ENCODE results near the gene SSBP3. TPM values are rescaled to one million over a fixed set of nuclear protein-coding genes. Genes with fewer than 3 reads are reported as not detected.

The SSBP3 gene
- total and polyA plus RNA-seq, 4 donors: 7.7 to 24.7 (median 17.3) TPM

- H3K9me3 ChIP-seq (ENCODE audit: control insufficient read depth in 4 of 4, low read length in 3 of 4): no peaks in the 10 kb centered on the region
- H3K4me1 ChIP-seq (ENCODE audit: control insufficient read depth in 4 of 4, insufficient read depth in 4 of 4, low read length in 3 of 4): no peaks in the 10 kb centered on the region
- H3K36me3 ChIP-seq (ENCODE audit: control insufficient read depth in 4 of 4, insufficient read depth in 3 of 4, low read depth in 1 of 4, low read length in 3 of 4): peaks cover 1 to 26% (median 9%) of the 10 kb centered on the region in 4 donors
- TF ChIP-seq TAF1 (conservative IDR thresholded peaks at IDR 0.05): no peak
- TF ChIP-seq SP1 (IDR thresholded peaks at IDR 0.05): no peak
- TF ChIP-seq, protein P1, sequence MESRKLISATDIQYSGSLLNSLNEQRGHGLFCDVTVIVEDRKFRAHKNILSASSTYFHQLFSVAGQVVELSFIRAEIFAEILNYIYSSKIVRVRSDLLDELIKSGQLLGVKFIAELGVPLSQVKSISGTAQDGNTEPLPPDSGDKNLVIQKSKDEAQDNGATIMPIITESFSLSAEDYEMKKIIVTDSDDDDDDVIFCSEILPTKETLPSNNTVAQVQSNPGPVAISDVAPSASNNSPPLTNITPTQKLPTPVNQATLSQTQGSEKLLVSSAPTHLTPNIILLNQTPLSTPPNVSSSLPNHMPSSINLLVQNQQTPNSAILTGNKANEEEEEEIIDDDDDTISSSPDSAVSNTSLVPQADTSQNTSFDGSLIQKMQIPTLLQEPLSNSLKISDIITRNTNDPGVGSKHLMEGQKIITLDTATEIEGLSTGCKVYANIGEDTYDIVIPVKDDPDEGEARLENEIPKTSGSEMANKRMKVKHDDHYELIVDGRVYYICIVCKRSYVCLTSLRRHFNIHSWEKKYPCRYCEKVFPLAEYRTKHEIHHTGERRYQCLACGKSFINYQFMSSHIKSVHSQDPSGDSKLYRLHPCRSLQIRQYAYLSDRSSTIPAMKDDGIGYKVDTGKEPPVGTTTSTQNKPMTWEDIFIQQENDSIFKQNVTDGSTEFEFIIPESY (IDR thresholded peaks at IDR 0.05): no peak
- no peak for TF ChIP-seq HNF4A (conservative IDR thresholded peaks at IDR 0.05)
- TF ChIP-seq, protein P2, sequence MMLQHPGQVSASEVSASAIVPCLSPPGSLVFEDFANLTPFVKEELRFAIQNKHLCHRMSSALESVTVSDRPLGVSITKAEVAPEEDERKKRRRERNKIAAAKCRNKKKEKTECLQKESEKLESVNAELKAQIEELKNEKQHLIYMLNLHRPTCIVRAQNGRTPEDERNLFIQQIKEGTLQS (IDR thresholded peaks at IDR 0.05): no peak
- TF ChIP-seq HNF4G (IDR thresholded peaks at IDR 0.05): no peak
- TF ChIP-seq EGR1 (IDR thresholded peaks at IDR 0.05; ENCODE audit: low read depth in 2 of 2): no peak
- no peak for TF ChIP-seq YY1 (IDR thresholded peaks at IDR 0.05)
- no peak for TF ChIP-seq FOXA2 (IDR thresholded peaks at IDR 0.05)
- no peak for TF ChIP-seq FOXA1 (IDR thresholded peaks at IDR 0.05)
- no peak for TF ChIP-seq RXRA (IDR thresholded peaks at IDR 0.05)
- TF ChIP-seq NR2F2 (IDR thresholded peaks at IDR 0.05): no peak
- no peak for TF ChIP-seq JUND (IDR thresholded peaks at IDR 0.05)
- 95% methylated on average over 3 of the region's 3 CpGs for WGBS
- no peak overlapping the region for H3K9ac ChIP-seq (ENCODE audit: low read depth in 1 of 2, low read length in 2 of 2)
- DNase-seq (ENCODE audit: low spot score): no peak
- H3K27ac ChIP-seq (ENCODE audit: low read depth in 1 of 2, low read length in 2 of 2): no peak overlapping the region
- H3K27me3 ChIP-seq (ENCODE audit: control insufficient read depth in 4 of 4, insufficient read depth in 4 of 4, low read length in 3 of 4): no peaks in the 10 kb centered on the region
- H3K4me3 ChIP-seq (ENCODE audit: low read depth in 1 of 3, low read length in 3 of 3): no peak overlapping the region
Measured at GRCh38 chr1:54186056-54186455, 220.1 kb downstream of the SSBP3 start.

- H3K27me3 ChIP-seq (ENCODE audit: control insufficient read depth in 4 of 4, insufficient read depth in 4 of 4, low read length in 3 of 4): no peaks in the 10 kb centered on the region
- H3K36me3 ChIP-seq (ENCODE audit: control insufficient read depth in 4 of 4, insufficient read depth in 3 of 4, low read depth in 1 of 4, low read length in 3 of 4): peaks cover 0 to 2% (median under 1%) of the 10 kb centered on the region in 4 donors
- H3K9me3 ChIP-seq (ENCODE audit: control insufficient read depth in 4 of 4, low read length in 3 of 4): no peaks in the 10 kb centered on the region
- H3K4me3 ChIP-seq (ENCODE audit: low read depth in 1 of 3, low read length in 3 of 3): no peak overlapping the region
- no peaks in the 10 kb centered on the region for H3K4me1 ChIP-seq (ENCODE audit: control insufficient read depth in 4 of 4, insufficient read depth in 4 of 4, low read length in 3 of 4)
- DNase-seq (ENCODE audit: low spot score): no peak
- no peak for TF ChIP-seq SP1 (IDR thresholded peaks at IDR 0.05)
- H3K27ac ChIP-seq (ENCODE audit: low read depth in 1 of 2, low read length in 2 of 2): no peak overlapping the region
- 94% methylated on average over 5 of the region's 5 CpGs for WGBS
- no peak overlapping the region for H3K9ac ChIP-seq (ENCODE audit: low read depth in 1 of 2, low read length in 2 of 2)
Measured at GRCh38 chr1:54180701-54181360, 225.4 kb downstream of the SSBP3 start.

DNA sequence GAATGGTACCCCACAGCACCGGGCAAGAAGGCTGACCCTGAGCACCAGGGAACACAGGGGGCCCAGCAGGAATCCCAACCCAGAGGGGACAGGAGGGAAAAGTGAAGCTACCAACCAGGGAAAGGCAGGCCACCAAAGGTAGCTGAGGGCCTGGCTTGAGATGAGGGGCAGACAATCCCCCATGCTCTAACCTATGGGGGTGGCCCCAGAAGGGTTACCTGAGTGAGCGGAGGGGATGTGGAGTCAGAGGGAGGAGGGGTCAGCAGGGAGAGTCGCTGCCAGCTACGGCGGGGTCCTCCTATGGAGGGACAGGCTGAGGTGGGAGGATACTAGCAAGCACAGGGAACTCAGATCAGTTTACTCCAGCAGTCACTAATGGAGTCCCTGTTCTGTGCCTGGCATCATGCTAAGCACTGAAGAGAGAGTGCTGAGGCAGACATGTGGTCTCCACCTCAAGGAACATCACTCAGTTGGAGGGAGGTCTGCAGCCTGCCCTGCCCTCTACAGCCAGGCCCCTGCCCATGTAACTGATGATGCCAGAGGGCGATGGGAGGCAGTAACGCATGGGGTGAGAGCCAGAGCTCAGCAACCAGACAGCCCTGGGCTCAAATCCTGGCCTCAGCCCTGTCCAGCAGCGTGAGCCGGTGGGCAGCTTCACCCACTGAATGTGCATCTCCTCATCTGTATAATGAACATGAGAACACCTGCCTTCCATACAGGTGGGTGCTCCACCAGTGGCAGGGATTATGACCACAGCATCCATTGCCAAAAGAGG is 227.7 kb downstream of the SSBP3 start:
- Histone ChIP-seq H3K4me3 (ENCODE audit: low read depth in 1 of 3, low read length in 3 of 3) (no peak overlapping the region), H3K36me3 (ENCODE audit: control insufficient read depth in 4 of 4, insufficient read depth in 3 of 4, low read depth in 1 of 4, low read length in 3 of 4) (peaks cover 0 to 2% (median 0%) of the 10 kb centered on the region in 4 donors), H3K27me3 (ENCODE audit: control insufficient read depth in 4 of 4, insufficient read depth in 4 of 4, low read length in 3 of 4) (no peaks in the 10 kb centered on the region), H3K9me3 (ENCODE audit: control insufficient read depth in 4 of 4, low read length in 3 of 4) (no peaks in the 10 kb centered on the region), H3K9ac (ENCODE audit: low read depth in 1 of 2, low read length in 2 of 2) (no peak overlapping the region), H3K4me1 (ENCODE audit: control insufficient read depth in 4 of 4, insufficient read depth in 4 of 4, low read length in 3 of 4) (peaks cover 0 to 2% (median under 1%) of the 10 kb centered on the region in 4 donors), H3K27ac (ENCODE audit: low read depth in 1 of 2, low read length in 2 of 2) (no peak overlapping the region)
- WGBS: 88% methylated on average over 9 of the region's 9 CpGs
- TF ChIP-seq RAD21 (IDR thresholded peaks at IDR 0.05): no peak
- TF ChIP-seq RXRA (IDR thresholded peaks at IDR 0.05): no peak
- TF ChIP-seq EGR1 (IDR thresholded peaks at IDR 0.05; ENCODE audit: low read depth in 2 of 2): no peak
- no peak for TF ChIP-seq HNF4G (IDR thresholded peaks at IDR 0.05)
- no peak for TF ChIP-seq FOXA1 (IDR thresholded peaks at IDR 0.05)
- no peak for TF ChIP-seq GABPA (IDR thresholded peaks at IDR 0.05 in 1 of 2, conservative IDR thresholded peaks at IDR 0.05 in 1 of 2)
- TF ChIP-seq NR2F2 (IDR thresholded peaks at IDR 0.05): no peak
- no peak for TF ChIP-seq MAX (IDR thresholded peaks at IDR 0.05)
- no peak for TF ChIP-seq YY1 (IDR thresholded peaks at IDR 0.05)
- TF ChIP-seq FOXA2 (IDR thresholded peaks at IDR 0.05): no peak
- DNase-seq (ENCODE audit: low spot score): no peak

All from liver (tissue), 9 donors.